Stimulated activated CD4-positive, alpha-beta T cell treated with anti-CD3 and anti-CD28 coated beads, Interleukin-15, amount 100 ng/mL, for 24 hours (primary cell): ENCODE results near the gene CNOT11.
"Not testable (repeated sequence)": the region's sequence is repeated elsewhere in the genome, so short reads cannot be mapped to it uniquely, and the experiment has no call there.

ENCODE experiments used
- DNase-seq: peaks from one replicate; pipeline ENCODE4 v3.0.0-alpha.2; 2020

CNOT11 gene

DNA sequence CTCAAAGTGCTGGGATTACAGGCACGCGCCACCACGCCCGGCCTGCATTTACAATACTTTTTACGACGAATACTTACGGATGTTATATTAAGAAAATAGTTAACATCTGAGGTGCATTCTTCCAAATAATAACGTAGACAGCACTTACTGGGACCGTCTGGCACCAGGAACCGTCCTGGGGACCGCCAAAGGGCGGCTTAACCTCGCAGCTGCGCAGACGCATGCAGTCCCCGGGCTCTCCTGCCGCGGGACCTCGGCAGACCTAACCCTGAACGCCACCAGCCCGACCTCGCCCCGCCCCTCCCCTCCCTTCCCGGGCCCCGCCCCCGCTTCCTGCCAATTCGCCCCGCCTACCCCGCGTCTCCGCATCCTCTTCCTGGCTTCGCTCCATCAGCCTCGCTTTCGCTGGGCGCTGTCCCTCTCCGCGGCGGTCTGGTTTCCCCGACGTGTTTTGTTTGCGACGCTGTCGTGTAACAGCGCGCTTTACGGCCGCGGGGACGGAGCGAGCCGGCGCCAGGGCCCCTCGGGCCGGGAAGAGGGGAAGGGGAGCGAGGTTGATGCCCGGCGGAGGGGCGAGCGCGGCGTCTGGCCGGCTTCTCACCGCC is at the start of gene CNOT11:
Gene CNOT11, plus strand, starts transcription at position 479 of the 605 bp plus-strand sequence. Its CDS starts 79 bp downstream, at position 558.
- peak; percentile 99 for DNase-seq

DNA sequence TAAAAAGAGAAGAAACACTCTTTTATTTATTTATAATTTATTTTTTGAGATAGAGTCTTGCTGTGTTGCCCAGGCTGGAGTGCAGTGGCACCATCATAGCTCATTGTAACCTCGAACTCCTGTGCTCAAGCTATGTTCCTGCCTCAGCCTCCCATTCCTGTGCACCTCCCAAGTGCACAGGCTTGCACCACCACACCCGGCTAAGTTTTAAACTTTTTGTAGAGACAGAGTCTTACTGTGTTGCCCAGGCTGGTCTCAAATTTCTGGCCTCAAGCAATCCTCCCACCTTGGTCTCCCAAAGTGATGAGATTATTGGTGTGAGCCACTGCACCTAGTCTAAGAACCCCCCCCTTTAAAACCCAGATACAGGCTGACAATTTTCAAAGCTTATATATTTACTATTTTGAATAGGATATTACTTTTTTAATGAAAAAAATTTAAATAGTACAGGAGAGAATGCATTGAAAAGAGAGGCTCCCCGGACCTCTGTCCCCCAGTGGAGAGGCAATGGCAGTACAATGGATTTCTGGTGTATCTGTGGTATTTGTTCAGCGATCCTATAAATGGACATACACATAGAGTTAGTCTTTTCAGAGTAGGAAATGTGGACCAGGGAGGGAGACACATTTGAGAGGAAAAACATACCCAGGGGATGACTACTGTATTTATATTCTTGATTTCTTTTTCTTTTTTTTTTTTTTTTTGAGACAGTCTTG is 48.1 kb upstream of the CNOT11 start:
- no peak for DNase-seq

DNA sequence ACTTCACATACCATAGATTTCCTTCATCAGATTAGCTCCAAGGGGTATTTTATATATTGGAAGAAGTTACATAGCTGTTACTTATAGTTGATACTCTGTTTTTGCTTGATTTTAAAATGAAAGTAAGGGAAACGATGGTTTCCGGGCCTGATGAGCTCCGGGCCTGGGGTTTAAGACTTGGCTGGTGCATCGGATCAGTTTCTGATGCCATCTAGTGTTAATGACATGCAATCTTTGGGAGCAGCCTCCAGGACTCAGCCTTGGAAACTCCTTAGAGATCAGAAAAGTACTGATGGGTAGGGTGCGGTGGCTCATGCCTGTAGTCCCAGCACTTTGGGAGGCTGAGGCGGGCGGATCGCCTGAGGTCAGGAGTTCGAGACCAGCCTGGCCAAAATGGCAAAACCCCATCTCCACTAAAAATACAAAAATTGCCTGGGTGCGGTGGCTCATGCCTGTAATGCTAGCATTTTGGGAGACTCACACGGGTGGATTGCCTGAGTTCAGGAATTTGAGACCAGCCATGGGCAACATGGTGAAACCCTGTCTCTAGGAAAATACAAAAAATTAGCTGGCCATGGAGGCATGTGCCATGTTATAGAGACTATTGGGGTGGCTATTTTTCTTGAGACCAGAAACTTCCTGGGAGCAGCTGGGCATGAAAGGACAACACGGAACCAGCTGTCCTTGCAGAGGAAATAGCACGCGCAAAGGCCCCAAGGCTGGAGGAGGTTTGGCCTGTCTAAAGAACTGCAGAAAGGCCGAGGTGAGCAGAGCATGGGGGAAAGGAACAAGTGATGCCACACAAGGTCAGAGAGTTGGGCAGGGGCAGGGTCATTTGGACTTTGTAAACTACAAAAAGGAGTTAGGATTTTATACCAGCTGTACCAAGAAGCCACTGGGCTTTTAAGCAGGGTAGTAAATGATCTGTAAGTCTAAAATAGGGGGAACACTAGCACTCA is 46.9 kb upstream of the CNOT11 start:
- DNase-seq = peak; percentile 55

DNA sequence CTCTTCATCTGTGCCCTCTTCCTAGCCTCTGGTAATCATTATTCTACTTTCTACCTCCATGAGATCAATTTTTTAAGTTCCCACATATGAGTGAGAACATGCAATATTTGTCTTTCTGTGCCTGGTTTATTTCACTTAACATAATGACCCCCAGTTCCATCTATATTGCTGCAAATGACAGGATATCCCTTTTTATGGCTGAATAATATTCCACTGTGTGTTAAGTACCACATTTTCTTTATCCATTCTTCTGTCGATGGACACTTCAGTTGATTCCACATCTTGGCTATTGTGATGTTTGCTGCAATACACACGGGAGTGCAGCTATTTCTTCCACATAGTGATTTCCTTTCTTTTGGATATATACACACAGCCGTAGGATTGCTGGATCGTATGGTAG is 43.9 kb upstream of the CNOT11 start:
- DNase-seq = no peak

DNA sequence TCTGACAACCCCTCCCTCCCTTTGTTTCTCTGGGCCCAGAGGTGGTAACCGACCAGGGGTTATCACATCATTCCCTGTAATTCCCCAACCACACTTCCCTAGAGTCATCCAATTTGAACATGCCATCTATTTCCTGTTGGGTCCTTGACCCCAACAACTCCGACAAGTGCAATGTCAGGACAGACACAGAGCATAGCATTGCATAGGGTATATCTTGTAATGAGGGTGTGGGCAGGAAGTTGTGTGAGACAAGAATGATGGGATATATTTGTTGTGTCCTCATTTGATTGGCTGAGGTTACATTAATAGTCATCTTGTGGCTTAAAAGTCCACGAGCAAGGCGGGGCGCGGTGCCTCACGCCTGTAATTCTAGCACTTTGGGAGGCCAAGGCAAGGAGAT is 33.4 kb upstream of the CNOT11 start:
- DNase-seq = no peak

DNA sequence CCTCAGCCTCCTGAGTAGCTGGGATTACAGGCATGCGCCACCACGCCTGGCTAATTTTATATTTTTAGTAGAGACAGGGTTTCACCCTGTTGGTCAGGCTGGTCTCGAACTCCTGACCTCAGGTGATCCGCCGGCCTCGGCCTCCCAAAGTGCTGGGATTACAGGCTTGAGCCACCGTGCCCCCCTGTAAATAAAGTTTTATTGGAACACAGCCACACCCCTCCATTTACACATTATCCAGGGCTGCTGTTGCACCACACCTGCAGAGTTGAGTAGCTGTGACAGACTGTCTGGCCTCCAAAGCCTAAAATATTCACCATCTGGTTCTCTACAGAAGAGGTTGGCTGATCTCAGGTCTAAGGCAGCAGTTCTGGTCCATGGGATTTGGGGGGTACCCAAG is 32.6 kb upstream of the CNOT11 start:
- not testable (repeated sequence) for DNase-seq

DNA sequence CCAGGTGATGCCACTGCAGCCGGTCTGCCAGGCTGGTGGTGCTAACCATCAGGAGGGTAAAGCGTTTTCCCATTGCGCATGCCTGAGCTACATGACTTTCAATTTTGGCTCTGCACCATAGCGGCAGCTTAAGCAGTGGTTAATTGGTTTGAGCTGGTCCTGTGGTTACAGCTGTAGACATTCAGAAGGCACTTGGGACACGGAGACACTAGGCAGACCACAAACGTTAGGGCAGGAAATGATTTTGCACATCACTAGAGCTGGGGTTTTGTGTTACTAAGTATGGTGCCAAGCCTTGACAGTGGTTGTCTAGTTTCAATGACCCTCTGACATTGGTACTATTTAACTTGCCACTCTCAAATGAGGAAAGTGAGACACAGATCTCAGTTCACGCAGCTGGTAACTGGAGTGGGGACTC is 28.9 kb upstream of the CNOT11 start:
- DNase-seq = peak; percentile 47

DNA sequence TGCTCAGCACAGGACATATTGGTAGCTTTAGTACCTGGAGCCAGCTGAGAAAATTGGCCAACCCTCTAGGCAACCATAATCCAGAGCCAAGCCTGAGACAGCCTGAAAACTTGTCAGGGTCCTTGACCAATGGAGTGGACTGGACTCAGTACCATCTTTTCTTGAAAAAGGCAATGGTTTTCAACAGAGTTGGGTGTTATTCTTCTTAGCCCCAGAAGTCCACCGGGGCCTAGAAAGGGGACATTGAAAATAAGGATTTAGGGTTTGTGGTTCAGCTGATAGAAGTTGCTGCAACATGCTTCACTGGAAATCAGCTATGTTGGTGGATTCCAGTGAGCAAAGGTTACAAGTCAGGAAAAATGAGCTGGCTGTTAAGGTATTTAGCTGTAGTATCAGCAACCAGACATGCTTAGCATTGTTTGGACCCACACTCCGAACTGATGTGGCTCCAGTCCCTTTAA is 22.1 kb upstream of the CNOT11 start:
- DNase-seq = no peak

DNA sequence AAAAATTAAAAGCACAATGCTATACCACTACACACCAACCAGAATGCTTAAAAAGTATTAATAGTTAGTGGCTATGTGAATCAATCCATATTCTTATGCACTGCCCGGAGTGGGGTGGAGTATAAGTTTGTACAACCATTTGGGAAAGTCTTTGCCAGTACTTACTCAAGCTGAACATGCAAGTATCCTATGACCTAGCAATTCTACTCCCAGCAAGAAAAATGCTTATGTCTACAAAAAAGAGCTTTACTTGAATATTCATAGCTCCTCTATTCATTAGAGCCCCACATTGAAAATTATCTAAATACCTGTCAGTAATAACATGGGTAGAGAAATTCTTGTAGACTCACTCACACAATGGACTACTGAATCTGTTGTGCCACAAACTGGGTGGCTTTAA is 21.4 kb upstream of the CNOT11 start:
- DNase-seq = no peak

DNA sequence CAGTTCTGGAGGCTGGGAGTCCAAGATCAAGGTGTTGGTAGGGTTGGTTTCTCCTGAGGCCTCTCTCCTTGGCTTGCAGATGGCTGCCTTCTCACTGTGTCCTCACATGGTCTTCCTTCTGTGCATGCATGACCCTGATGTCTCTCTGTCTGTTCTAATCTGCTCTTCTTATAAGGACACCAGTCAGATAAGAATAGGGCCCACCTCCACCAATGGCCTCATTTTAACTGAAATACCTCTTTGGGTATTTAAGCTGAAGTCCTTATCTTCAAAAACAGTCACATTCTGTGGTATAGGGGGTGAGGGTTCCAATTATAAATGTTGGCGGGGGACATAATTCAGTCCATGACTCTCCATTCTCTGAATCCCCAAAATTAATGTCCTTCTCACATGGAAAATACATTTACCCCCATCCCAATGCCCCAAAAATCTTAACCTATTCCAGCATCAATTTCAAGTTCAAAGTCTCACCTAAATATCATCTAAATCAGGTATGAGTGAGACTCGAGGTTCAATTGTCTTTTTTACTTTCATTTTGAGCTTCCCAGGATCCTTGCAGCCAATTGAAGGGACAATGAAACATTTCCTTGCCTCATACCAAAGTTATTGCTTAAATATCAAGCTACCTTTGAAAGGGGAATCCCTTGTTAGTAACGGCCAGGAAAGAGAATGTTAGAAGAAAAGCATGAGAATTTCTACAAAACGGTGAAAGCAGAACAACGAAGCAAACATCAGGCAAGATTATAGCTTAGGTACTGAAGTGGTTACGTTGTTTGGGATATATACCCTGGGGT is 20.6 kb upstream of the CNOT11 start:
- no peak for DNase-seq

DNA sequence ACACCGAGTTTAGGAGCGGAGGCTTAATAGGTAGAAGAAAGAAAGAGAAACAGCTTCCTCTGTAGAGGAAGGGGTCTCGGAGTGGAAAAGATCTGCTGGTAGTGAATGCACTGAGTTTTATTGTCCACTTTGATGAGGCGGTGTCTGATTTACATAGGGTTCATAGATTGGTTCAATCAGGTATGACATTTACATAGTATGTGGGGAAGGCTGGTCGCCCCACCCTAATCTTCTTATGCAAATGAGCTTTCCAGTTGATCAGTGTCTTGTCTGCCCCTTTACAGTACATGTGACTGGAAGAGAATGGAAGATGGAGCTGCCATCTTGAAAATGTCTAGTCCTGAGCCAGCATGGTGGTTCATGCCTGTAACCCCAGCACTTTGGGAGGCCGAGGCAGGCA is 19.9 kb upstream of the CNOT11 start:
- DNase-seq = no peak

DNA sequence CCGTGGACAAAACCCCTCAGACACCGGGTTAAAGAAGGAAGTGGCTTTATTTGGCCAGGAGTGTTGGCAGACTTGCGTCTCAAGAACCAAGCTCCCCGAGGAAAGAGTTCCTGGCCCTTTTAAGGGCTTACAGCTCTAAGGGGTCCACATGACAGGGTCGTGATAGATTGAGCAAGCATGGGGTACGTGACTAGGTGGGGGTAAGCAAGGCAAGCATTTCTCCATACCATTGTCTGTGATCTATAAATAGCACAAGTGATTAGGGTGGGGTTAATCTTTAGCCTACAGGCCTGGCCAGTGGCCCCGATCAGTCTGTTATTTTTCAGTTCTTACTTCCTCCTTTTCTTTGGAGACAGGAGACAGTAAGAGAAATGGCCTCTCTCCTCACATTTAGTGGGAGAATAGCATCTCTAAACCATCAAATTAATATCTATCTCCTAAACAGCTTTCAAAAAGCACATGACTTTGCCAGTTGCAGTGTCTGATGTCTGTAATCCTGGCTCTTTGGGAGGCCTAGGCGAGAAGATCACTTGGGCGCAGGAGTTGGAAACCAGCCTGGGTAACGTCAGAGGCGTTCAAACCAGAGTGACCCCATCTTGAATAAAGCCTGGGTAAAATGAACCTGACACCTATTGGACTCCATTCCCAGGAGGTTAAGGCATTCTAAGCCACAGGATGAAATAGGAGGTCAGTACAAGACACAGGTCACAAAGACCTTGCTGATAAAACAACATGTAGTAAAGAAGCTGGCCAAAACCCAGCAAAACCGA is 18.3 kb upstream of the CNOT11 start:
- no peak for DNase-seq

DNA sequence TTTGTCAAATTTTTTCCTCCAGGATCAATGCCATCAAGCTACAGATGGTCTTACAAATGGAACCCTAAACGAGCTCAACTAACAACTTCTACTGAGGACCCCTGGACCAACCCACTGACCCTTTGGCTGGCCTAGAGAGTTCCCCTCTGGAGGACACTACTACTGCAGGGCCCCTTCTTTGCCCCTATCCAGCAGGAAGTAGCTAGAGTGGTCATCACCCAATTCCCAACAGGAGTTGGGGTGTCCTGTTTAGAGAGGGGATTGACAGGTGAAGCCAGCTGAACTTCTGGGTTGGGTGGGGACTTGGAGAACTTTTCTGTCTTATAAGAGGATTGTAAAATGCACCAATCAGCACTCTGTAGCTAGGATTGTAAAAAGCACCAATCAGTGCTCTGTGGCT is 16.7 kb upstream of the CNOT11 start:
- not testable (repeated sequence) for DNase-seq

DNA sequence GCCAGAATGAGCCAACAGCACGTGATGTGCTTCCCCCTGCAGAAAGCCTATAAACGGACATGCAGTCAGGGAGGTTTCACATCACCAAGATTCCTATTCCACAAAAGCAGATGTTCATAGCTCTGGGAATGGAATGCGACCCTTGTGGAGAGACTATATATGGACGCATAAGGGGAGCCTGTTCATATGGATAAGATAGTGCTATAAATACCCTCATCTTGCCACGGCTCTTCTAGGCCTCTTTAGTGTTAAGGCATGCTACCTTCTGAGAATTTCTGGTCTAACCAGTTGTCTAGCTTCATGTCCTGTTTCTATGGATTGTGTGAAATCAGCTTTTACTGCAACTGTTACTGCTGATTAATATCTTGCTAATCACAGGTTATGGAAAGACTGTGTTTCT is 14.7 kb upstream of the CNOT11 start:
- not testable (repeated sequence) for DNase-seq

DNA sequence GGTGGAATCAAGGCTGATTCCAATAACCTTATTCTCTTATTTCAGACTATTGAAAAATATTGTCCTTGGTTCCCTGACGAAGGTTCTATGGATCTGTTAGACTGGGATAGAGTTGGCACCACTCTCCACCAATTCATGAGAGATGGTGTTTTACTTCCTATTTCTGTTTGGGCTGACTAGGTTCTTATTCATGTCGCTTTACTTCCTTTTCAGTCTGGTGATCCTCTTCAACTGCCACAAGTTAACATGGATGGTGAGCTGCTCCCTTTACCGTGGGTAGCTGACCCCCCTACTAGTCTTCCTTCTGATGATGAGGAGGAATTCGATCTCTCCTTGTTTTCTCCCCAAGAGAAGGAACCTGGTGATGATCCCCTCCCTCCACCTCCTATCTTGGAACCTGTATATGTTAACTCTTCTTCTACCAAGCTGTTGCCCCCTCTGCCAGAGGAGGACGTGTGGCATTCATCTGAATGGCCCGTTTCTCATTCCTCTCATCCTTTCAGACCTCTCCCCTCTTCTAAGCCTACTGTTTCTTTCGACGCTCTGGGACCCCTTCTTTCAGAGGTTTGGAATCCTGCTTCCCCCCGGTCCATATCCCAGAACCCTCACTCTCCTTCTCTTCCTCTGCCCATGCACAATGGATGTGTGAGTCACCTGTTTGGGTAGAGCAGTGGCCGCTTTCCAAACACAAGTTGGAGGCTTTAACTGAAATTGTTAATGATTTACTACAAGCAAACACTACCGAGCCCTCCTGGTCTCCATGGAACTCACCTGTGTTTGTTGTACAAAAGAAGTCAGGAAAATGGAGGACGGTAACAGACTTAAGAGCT is 13.5 kb upstream of the CNOT11 start:
- DNase-seq = no peak

DNA sequence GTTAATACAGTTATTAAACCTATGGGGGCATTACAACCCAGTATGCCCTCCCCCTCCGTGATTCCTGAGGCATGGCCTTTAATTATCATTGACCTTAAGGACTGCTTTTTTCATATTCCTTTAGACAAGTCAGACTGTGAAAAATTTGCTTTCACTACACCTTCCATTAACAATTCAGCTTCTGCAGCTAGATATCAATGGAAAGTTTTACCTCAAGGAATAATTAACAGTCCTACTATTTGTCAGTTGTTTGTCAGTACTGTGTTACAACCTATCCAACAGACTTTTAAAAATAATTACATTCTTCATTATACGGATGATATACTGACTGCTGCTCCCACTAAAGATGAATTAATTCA is 12.9 kb upstream of the CNOT11 start:
- not testable (repeated sequence) for DNase-seq

DNA sequence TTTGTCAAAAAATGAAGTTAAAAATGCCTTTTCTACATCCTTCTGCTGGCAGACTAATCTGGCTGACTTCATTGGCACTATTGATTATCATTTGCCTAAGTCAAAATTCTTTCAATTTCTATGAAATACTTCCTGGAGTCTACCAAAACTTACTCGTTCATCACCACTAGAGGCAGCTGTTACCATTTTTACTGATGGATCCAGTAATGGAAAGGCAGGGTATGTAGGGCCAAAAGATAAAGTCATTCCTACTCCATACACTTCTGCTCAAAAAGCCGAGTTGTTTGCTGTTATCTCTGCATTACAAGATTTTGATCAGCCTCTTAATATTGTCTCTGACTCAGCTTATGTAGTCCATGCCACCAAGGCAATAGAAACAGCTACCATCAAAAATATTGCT is 12.0 kb upstream of the CNOT11 start:
- not testable (repeated sequence) for DNase-seq

DNA sequence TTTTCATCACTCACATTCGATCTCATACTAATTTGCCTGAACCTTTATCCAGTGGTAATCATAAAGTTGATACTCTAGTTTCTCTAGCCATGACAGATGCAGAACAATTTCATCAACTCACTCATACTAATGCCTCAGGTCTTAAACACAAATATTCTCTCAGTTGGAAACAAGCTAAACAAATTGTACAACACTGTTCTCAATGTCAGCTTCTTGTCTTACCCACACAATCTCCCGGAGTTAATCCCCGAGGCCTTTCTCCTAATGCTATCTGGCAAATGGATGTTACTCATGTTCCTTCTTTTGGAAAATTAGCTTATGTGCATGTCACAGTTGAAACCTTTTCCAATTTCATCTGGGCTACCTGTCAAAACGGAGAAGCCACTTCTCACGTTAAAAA is 11.5 kb upstream of the CNOT11 start:
- DNase-seq = no peak

DNA sequence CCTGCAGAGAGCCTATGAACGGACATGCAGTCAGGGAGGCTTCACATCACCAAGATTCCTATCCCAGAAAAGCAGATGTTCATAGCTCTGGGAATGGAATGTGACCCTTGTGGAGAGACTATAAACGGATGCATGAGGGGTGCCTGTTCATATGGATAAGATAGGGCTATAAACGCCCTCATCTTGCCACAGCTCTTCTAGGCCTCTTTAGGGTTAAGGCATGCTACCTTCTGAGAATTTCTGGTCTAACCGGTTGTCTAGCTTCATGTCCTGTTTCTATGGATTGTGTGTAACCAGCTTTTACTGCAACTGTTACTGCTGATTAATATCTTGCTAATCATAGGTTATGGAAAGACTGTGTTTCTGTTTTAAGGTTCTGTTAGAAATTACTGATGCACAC is 8.3 kb upstream of the CNOT11 start:
- not testable (repeated sequence) for DNase-seq

DNA sequence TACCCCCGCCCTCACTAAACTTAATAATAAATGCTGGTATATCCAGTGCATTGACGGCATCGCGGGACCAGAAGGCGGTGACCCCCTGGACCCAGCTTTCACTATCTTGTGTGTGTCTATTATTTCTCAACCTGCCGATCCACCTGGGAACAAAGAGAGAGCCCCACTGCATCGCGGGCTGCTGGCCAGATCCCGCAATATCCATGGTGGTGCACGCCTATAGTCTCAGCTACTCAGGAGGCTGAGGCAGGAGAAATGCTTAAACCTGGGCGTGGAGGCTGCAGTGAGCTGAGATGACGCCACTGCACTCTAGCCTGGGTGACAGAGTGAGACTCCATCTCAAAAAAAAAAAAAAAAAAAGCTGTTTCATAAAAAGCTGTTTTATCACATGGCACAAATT is 7.8 kb upstream of the CNOT11 start:
- not testable (repeated sequence) for DNase-seq

DNA sequence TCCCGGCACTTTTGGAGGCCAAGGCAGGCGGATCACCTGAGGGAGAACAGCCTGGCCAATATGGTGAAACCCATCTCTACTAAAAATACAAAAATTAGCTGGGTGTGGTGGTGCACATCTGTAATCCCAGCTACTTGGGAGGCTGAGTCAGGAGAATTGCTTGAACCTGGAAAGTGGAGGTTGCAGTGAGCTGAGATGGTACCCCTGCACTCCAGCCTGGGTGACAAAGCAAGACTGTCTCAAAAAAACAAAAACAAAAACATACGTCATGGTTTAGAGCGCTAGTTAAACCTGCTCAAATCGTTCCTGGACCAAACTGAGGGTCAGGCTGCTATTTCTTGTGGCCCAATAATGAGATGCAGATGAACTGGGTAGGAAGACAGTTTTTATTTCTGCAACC is 7.2 kb upstream of the CNOT11 start:
- DNase-seq = not testable (repeated sequence)
